DLD1 (cell line): ENCODE data around the gene KRT7.
"Not testable (repeated sequence)": the region's sequence is repeated elsewhere in the genome, so short reads cannot be mapped to it uniquely, and the experiment has no call there.

Experiments
- in situ Hi-C: cut with HindIII; loops from 2 replicates; pipeline ENCODE4 v1.10.0; 2017; ENCODE audit warnings: low sequenced_read_pairs

KRT7 gene

DNA sequence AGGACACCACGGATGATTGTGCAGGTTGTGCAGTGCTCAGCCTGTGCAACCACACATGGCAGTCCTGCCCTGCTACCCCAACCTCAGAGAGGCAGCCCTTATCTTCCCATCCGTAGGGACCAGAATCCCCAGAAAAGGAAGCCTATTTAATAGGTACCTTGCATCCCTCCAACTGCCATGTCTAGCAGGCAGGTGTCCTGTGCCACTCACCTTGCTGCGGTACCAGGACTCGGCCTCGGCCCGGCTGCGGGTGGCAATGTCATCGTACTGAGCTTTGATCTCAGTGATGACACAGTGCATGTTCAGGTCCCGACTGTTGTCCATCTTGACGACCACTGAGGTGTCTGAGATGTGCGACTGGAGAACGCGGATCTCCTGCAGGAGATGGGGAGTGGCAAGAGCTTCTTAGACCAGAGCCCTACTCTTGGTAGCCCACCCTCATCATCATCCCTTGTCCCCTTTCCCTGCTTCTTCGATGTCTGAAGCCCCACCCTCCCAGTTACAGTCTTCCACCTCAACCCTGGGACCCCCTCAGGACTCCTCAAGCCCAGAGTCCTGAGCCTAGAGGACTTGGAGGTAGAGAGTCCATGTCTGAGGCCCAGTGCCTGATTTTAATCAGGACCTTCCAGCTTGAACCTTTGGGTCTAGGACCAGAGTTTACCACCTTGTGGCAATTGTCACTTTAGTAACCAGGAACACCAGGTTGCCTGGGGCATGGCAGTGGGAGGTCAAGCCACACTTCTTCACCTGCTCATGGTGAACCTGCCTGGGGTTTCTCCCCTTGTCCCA lies 20.5 kb downstream of the KRT7 start:
- in situ Hi-C loops: no loop called here

DNA sequence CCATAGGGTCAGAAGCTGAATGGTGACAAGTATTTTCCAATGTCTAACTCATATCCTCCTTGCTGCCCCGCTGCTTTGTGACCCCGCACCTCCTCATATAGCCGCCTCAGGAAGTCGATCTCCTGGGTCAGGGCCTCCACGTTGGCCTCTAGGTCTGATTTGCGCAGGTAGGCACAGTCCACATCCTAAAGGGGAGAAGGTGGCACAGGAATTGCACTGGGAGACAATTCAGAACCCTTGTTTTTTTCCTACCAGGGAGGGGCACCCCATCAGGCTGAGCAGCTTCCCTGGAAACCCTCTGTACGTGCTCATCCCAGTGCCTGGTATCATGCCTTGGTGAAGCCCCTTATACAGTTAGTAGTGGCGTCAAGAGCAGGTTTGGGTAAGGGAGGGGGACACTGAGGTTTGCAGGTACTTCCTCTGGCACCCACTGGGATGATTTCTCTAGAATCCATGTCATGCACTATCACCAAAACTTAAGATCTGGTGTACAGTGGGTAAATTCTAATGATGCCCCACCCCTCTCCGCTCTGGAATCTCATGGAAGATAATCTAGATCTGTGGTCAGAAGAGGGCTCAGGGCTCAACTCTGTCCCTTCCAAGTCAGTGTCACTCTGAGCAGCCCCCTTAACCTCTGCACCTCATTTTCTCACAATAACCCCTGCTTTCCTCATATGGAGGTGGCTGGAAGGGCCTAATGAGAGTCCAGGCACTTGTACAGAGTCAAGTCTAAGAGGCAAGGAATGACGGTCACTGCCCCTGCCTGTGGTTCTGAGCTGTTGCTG lies 21.3 kb downstream of the KRT7 start:
- in situ Hi-C loops: no loop called here

DNA sequence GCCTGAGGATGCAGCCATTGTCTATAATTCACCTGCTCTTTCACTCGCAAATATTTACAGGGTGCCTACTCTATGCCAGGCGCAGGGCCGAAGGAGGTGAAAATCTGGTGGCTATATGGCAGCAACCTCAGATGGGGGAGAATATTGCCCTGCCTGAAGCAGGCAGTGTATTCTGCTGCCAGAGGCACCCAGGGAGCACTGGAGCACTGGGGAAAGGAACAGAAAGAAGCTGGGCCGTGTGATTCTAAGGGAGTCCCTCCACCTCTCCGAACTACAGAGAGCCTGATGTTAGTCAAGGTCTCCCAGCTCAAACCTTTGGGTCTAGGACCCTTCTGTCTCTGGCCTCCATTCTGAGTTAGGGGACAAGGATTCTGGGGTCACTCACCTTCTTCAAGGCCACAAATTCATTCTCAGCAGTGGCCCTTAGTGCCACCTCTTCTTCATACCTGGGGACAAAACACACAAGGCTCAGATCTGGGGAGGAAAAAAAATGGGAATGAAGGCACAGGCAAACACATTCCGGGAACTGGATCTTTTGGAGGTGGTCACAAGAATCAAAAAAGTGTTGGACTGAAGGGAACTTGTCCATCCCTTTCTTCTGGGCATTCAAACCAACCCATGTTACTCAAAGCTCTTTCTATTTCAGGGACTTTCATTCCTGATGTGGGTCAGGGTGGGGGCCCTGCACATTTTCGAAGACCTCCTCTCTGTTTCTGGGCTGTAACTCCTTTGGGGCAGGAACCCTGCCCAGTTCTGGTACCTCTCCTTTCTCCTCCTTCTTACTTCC lies 22.1 kb downstream of the KRT7 start:
- in situ Hi-C loops: no loop called here

DNA sequence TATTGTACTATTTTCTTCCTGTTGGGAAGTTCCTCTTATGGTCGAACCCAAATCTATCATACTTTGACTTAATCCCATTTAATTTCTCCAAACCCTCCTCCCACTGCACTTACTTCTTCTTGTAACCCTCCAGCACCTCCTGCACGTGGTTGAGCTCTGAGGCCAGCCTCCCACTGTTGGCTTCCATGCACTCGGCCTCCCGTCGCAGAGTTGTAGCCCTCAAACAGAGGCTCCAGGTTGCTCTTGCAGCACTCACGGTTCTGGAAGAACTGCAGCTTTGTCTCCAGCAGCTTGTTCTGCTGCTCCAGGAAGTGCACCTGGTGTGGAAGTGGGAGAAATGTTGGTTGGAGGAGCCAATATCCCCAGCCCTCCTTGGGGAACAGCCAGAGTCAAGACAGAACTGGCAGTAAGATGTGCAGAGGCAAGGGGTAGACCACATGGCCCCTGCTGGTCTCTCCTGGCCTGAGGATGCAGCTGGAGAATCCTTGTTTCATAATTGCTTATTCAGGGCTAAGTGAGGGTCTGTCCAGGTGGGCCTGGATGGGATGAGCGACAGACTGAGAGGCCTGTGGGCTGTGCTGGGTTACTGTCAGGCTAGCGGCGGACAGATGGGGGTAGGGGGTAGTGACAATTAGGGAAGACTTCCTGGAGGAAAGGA lies 23.0 kb downstream of the KRT7 start:
- in situ Hi-C loops: no loop called here

DNA sequence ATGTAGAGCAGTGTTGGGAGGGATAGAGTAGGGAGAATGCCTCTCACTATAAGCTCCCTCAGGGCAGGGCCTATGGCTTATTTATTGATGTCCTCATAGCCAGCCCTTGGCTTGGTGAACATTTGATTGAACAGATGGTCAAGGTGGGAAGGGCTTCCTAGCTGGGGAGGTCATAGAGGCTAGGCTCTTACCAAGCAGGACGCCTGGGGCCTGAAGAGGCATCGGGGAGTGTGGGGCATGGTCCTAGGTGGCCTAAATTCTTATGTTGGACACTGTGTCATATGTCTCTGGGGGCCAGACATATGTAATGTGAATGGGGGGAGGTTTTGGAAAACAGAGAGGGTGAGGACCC lies 23.5 kb downstream of the KRT7 start:
- in situ Hi-C loops: no loop called here

DNA sequence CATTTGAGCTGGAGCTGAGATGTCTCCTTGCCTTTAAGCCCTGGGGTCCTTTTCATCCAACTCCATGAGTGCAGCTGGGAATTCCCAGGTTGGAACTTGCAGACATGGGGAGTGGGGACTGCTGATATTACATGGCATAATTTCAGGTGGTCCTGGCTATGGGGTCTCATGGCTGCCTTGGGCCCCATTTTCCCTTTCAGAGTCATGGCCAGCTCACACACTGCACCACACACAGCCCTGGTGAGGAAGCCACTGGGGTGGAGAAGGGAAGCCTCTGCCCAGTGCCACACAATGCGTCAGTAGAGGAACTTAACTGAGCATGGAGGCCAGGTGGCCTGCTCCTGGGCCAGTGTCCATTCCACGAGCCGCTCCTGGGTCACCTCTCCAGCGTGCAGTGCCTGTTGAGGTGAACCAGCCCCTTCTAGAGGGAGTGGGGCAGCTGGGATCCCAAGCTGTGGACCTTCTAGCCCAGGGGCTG lies 24.1 kb downstream of the KRT7 start:
- in situ Hi-C loops: no loop called here

DNA sequence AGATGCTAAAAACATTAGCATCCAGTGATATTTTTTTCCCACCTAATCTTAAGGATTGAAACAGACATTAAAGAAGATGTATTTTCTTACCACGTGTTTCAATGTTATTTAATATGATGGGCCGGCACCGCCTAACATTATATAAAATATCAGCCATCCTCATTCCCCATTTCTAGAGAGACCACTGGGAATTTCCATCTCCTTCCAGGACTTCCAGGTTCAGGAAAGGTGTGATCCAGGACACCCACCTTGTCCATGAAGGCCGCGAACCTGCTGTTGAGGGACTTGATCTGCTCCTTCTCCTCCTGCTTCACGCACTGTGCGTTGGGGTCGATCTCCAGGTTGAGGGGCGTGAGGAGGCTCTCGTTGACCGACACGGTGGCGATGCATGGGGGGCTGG lies 24.9 kb downstream of the KRT7 start:
- in situ Hi-C loops: not testable (repeated sequence)

DNA sequence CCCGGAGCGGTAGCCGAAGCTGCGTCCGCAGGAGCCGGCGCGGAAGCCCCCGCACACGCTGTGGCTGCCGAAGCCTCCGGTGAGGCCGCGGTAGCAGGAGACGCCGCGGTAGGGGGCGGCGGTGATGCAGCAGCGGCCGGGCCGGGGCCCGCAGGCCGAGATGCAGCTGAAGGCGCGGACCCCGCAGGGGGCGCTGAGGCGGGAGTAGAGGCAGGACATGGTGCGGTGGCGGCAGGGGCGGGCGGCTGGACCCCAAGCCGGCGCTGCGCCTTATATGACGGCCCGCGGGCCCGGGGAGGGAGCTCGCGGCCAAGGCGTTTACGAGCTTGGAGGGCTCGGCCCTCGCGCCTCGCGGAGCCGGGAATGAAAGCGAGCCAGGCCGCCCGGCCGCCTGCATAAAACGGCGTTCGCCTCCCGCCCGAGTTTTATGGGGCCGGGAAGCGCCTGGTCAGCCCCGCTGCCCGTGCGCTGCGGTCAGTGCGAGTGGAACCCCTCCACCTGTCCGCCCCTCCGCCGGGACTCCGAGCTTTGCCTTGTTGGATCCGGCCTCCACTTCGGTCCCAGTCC lies 25.4 kb downstream of the KRT7 start:
- in situ Hi-C loops: no loop called here

DNA sequence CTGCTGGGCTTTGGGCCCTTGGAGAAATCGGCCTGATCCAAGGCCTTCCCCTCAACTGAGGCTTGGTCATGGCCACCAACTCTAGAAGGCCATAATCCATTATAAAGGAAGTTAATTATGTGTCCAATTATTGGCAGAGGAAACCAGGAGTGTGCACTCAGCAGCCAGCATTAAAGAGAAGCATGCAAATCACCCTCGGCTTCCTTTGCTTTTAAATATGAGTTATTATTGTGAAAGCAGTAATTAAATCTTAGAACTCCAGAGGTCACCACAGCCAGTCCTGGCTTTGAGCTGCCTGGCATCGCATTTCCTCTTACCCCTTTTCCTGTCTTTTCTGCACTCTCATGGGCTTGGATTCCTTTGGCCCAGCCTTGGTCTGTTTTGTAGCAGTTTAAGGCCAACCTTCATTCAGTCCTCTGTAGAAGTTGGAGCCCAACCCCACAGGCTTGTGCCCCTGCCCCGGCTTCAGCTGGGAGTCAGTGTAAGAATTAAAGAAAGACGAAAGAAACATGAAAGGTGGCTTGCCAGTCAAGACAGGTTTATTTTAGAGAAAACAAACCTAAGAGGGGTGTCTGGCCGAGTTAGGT lies 26.7 kb downstream of the KRT7 start:
- in situ Hi-C loops: no loop called here

DNA sequence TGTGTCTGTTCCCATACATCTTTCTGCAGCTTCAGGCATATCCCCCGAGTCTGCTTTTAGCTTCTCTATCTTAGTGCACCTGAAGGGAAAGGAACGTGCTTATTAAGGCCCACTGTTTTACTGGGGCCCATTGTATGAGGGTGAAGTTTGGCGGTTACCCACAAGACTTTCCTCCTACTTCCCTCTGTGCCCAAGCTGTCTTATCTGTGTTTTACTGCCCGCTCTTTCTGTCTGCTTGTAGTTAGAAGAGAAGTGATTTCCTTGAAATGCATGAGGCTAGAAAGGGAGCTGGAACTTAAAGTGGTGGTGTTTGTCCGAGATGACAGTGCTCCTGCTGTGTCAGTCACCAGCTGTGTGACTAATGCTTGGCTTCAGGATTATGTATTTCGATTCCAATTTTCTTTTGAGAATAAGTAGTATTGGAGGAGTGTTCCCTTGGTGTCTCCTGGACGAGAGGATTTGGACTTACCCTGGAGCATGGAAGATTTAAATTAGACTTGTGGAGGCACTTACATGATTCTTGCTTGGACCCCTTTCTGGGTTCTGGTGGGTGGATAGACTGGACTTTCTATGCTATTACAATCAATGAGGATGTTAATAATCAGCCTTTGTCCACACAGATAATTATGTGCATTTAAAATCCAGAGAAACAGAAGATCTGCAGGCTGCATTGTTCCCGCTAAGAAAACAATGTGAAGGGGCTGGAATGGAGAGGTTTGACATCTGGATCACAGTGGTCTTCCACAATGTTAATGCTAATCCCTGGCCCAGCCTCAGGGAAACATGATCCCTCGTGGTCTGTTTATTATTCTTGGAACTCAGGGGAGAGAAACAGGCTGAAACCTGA lies 27.5 kb downstream of the KRT7 start:
- in situ Hi-C loops: no loop called here

DNA sequence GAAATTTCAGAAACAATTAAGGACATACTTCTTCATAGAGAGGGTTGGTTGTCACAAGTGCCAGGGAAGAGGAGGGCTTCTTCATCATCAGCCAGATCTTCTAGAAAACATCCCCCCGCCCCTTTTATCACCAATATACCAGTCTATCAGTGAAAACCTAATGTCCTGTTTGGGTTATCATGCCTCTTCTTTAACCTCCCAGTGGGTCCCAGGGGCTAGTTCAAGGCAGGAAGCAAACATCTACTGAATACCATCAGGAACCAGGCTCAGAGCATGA lies 28.1 kb downstream of the KRT7 start:
- in situ Hi-C loops: no loop called here

DNA sequence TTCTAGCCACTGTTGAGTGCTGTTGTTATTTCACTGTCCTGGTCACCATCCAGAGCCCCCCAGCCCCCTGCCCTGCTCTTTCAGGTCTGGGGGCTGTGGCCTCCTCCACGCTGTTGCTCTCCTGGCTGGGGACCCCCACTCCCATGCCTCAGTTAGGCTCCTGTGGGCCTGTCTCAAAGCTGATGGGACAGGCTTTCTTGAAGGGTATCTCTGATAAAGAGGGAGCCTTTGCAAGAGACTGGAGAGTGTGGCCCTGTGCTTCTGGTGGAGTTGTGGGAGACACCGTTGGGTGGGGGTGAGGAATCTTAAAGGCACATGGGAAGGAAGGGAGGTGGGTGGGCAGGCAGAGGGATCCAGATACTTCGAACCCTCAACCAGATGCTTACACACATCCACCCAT lies 29.2 kb downstream of the KRT7 start:
- in situ Hi-C loops: no loop called here

DNA sequence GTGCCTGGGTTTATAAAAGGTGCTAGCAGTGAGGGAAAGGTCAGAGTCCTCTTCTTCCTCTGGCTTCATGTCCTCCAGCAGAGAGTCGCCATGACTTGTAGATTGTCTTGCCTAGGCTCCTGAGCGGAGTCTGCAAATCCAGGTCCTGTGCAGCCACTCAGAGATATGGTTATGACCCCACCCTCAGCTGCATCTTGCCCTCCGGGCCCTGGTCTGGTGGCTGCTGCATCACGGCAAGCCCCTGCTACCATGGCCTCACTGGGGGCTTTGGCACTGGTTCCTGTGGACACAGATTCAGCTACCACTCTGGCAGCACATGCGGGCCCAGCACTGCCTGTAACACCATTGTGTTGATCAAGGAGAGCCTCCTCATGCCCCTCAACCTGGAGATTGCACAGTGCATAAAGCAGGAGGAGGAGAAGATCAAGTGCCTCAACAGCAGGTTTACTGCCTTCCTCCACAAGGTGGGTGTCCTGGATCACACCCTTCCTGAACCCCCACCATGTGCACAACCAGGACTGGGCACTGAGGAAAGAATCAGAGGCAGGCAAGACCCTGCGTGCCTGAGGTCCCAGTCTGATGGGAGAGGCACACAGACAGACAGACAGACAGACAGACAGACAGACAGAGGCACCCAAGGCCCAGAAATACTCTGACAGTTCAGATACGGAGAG lies 30.9 kb downstream of the KRT7 start:
- in situ Hi-C loops: no loop called here

DNA sequence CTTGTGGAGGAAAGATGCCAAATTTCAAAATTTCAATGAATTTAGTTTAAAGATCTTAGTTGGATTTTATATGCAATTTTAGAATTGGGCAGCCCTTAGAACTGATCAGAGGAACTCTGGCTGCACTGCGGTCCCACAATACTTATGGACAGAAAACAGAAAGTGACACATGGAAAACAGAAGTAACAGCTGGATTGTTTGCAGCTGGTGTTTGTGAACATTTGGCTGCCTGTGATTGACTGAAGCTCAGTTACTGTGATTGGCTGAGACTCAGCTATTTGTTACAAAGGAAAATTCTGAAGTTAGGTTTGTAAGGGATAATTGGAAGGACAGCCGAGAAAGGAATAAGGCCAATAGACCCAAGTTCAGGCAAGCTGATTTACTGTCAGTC lies 31.4 kb downstream of the KRT7 start:
- in situ Hi-C loops: no loop called here

DNA sequence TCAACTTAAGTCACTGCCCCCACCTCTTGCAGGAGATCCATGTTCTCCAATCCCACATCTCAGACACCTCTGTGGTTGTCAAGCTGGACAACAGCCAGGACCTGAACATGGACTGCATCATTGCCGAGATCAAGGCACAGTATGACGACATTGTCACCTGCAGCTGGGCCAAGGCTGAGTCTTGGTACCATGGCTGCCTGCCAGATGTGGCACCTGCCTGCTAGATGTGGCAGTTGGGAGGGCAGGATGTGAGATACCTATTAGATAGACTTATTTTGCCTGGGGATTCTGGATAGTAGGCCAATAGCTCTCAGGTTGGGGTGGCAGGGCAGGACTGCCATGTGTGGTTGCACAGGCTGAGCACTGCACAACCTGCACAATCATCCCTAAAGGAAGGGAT lies 33.5 kb downstream of the KRT7 start:
- in situ Hi-C loops: no loop called here

DNA sequence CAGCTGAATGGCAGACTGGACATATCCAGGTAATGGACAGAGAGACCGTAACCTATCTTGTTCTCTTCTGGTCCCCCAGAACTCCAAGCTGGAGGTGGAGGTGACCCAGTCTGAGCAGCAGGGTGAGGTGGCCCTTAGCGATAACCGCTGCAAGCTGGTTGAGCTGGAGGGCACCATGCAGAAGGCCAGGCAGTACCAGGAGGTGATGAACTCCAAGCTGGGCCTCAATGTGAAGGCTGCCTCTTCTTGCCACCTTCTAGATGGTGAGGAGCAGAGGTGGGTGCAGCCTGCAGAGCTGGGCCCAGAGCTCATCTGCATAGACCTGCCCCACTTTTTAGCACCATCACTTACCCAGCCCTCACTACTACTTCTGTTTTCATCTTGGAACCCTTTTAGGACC lies 34.2 kb downstream of the KRT7 start:
- in situ Hi-C loops: no loop called here

DNA sequence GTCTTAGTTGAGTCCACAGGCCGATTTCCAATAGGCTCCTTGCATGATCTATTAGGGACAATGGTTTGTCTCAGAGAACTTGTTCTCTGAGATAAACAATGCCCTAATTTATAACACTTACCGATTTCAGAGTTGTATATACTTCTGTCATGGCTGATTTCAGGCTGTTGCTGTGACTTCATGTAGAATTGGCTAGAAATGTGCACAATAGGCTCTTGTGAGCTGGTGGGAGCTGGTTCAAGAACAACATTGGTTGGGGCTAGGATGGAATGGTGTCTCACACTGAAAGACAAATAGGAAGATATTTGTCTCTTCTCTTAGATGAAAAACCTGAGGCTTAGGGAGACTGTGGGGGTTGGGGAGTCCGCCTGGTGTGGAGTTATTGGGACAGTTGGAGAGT lies 34.7 kb downstream of the KRT7 start:
- in situ Hi-C loops: no loop called here

DNA sequence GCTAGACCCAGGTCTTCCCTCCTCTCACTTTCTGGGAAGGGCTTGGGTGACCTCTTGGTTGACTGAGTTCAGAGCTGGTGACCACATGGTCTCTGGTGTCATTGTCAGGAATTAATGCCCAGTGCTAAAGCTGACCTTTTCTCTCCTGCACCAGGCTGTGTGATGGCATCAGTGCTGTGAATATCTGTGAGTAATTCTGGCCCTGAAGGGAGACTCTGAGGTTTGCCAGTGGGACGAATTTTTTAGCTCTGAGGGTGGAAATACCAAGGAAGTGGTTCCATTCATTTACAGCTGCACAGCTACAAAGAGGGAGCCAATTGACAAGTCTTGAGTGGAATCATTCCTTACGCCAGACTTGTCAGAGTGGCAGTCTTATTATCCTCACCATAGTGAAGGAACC lies 35.2 kb downstream of the KRT7 start:
- in situ Hi-C loops: no loop called here

DNA sequence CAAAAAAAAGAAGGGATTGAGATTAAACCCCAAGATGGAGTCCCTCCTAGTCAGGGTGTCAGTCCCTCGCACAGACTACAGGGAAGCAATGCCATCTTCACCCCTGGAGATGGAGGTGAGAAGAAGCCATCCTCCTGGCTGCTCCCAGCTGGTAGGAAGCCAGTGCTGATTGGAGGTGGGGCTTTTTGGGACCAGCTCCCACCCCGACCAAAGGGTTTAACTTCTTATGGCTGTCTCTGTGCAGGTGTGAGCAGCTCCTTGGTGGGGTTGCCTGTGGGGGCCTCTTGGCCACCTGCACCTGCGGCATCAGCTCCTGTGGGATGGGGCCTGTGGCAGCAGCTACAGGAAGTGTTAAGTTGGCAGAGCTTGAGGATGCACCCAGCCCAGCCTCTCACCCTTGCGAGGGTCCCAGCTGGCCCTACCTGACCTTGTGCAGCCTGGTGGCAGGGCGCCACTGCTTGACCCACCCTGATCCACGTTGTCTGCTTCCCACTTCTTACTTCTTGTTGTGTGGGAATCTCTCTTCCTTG lies 37.6 kb downstream of the KRT7 start:
- in situ Hi-C loops: no loop called here
